Measurements from ENCODE around the gene CTSL.

CTSL gene

DNA sequence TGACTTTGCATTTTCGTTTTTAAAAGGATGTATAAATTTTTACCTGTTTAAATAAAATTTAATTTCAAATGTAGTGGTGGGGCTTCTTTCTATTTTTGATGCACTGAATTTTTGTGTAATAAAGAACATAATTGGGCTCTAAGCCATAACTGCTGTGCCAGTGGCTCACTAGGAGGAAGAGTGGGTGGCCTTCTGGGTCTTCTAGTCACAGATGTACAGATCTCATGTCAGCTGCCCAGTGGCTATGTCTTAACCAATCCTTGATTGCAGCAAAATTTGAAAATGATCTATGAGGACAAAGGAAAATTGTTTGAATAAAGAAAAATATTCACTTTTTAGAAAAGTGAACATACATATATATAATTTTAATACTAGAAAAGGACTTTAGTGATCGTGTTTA is 5.4 kb downstream of the CTSL start:
- DNase-seq (ENCODE audit: low spot score) = no peak
- TF ChIP-seq, protein P1, sequence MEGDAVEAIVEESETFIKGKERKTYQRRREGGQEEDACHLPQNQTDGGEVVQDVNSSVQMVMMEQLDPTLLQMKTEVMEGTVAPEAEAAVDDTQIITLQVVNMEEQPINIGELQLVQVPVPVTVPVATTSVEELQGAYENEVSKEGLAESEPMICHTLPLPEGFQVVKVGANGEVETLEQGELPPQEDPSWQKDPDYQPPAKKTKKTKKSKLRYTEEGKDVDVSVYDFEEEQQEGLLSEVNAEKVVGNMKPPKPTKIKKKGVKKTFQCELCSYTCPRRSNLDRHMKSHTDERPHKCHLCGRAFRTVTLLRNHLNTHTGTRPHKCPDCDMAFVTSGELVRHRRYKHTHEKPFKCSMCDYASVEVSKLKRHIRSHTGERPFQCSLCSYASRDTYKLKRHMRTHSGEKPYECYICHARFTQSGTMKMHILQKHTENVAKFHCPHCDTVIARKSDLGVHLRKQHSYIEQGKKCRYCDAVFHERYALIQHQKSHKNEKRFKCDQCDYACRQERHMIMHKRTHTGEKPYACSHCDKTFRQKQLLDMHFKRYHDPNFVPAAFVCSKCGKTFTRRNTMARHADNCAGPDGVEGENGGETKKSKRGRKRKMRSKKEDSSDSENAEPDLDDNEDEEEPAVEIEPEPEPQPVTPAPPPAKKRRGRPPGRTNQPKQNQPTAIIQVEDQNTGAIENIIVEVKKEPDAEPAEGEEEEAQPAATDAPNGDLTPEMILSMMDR (IDR thresholded peaks at IDR 0.05; ENCODE audit: extremely low read depth, insufficient read depth, missing control alignments) = no peak
- in situ Hi-C loops (cut with MboI; ENCODE audit: low pct_unique_long_range_greater_than_20kb, low sequenced_read_pairs, unreplicated experiment) = no loop called here

DNA sequence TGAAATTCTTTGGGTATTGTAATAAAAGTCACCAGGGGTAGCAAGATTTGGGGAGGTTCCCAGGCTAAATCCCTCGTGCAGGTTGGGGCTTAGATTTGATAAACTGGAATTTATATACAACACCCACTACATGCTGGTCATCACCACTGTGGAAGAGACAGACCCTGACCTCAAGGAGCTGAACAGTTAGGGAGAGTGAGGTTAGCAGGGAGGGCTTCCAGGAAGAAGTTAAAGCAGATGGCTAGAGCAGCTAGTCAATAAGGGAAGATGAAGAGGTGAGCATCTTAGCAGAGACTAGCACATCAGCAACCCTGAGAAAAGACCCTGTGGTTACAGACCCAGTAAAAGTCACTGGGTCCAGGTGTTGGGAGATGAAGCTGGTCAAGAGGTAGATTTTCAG is 6.4 kb downstream of the CTSL start:
- TF ChIP-seq, protein P1 (IDR thresholded peaks at IDR 0.05; ENCODE audit: extremely low read depth, insufficient read depth, missing control alignments) = no peak
- no peak for DNase-seq (ENCODE audit: low spot score)
- in situ Hi-C loops (cut with MboI; ENCODE audit: low pct_unique_long_range_greater_than_20kb, low sequenced_read_pairs, unreplicated experiment) = no loop called here

DNA sequence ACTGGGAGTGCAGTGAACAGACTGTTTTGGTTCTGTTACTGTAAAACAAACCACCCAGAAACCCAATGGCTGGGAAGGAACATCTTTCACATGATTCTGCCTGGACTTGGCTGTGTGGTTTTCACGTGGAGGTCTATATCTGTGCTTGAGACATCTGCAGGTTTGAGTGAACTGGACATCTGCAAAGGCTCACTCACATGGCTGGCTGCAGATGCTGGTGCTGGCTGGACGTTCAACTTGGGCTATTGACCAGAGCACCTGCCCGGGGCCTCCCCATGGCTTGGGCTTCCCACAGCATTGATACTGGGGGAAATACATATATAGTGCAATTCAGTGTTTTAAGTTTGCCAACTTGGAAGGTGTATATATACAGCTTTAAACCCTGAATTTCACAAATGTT is 6.8 kb downstream of the CTSL start:
- no peak for DNase-seq (ENCODE audit: low spot score)
- in situ Hi-C loops (cut with MboI; ENCODE audit: low pct_unique_long_range_greater_than_20kb, low sequenced_read_pairs, unreplicated experiment) = no loop called here
- TF ChIP-seq, protein P1 (IDR thresholded peaks at IDR 0.05; ENCODE audit: extremely low read depth, insufficient read depth, missing control alignments) = no peak

DNA sequence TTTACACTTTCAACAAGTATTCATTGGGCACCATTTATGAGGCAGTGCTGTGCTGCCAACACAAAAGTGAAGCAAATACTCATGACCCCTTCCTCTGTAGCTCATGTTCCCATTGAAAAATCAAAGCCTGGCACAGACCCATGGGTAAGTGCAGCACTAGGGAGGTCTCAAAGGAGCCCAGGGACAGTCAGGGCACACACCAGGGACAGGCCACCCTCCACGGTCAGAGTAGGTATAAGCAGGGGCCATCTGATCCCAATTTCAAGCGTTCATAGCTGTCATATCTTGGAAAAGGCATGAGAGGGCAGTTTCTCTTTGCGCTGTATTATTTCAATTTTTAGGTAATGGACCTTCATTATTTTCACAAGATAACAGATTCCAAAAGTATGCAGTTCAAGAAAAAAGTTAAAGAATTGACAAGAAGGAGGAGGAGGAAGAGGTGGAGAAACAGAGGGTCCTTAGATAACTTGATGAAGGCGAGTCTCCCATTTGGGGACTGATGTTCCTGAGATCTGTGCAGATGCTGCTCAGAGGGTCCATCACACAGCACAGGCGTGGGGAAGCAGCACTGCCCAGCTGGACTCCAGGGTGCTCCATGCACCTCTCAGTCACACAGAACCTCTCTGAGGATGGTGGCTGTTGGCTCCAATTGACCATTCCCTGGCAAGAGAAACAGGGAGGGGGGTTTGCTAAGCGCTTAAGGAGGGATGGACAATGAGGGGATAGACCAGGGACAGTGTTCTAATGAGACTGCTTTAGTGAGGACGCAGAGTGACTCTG is 7.5 kb downstream of the CTSL start:
- in situ Hi-C loops (cut with MboI; ENCODE audit: low pct_unique_long_range_greater_than_20kb, low sequenced_read_pairs, unreplicated experiment) = no loop called here
- TF ChIP-seq, protein P1 (IDR thresholded peaks at IDR 0.05; ENCODE audit: extremely low read depth, insufficient read depth, missing control alignments) = no peak
- no peak for DNase-seq (ENCODE audit: low spot score)

DNA sequence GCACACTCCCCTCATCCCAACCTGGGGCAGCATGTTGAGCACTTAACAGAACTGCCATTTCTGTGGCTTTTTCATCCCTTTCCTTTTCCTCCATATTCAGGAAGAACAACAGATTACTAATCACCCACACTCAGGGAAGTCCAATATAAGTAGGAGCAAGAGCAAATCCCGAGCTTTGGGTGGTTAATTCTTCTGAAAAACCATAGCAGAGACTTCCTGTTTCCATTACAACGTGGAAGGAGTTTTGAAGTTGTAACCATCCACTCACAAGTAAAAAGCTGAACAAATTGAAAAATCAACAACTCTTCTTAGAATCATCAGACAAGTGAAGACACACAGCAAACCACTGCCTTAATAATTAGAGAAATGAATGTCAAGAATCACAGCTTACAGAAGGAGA is 8.2 kb downstream of the CTSL start:
- in situ Hi-C loops (cut with MboI; ENCODE audit: low pct_unique_long_range_greater_than_20kb, low sequenced_read_pairs, unreplicated experiment) = no loop called here
- DNase-seq (ENCODE audit: low spot score) = no peak
- TF ChIP-seq, protein P1 (IDR thresholded peaks at IDR 0.05; ENCODE audit: extremely low read depth, insufficient read depth, missing control alignments) = no peak

DNA sequence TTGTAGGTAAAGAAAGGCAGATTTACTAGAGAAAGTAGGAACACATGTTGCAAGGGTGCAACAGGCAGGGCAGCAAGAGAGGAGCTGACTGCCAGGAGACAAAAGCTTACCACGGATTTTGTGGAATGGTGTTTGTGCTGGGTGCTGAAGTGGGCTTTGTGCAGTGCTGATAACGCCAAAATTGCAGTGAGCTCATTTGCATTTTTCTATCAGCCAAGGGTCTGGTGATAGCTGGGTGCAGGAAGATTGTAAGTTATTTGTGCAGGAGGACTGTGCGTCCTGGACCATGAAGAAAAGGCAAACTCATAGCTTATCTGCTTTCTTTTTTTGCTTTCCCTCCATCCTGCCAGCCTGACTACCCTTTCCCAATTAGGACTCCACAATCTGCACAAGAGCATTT is 13.6 kb downstream of the CTSL start:
- TF ChIP-seq, protein P1 (IDR thresholded peaks at IDR 0.05; ENCODE audit: extremely low read depth, insufficient read depth, missing control alignments) = no peak
- in situ Hi-C loops (cut with MboI; ENCODE audit: low pct_unique_long_range_greater_than_20kb, low sequenced_read_pairs, unreplicated experiment) = no loop called here
- DNase-seq (ENCODE audit: low spot score) = no peak

Measured in GM13977 (cell line).